AG04449 (cell line): ENCODE results near the gene SLC27A3.

Source experiments
- CTCF ChIA-PET: fragments of 350-600 bp; formaldehyde crosslinking; extraction: SDS; loops from one replicate; lab custom pipeline; 2021; ENCODE audit warnings: antibody characterized with exemption; lab: Yijun Ruan, JAX
- POLR2A ChIA-PET: fragments of 400-600, 350-600 bp; formaldehyde crosslinking; extraction: SDS; loops from one replicate; lab custom pipeline; 2020; ENCODE audit warnings: antibody characterized with exemption, inconsistent platforms; lab: Yijun Ruan, JAX
- DNase-seq: peaks from one replicate; pipeline ENCODE4 v3.0.0-alpha.2; 2010; ENCODE audit warnings: low read depth, low spot score
- H3K4me3 ChIP-seq: 2 replicates; pipeline ENCODE4 v1.5.1; 2011; ENCODE audit warnings: low read depth, mild to moderate bottlenecking, control low read depth, low read length
- CTCF ChIP-seq: IDR thresholded peaks from one replicate; pipeline ENCODE4 v1.5.1; 2011; ENCODE audit warnings: mild to moderate bottlenecking, moderate library complexity, low read length, control low read depth, inconsistent platforms; ENCODE audit not compliant: insufficient read depth; ENCODE audit errors: missing control alignments

The SLC27A3 gene

GRCh38 chr1:153795330-153795837 is 20.2 kb downstream of the SLC27A3 start:
- DNase-seq, result no peak
- POLR2A ChIA-PET, result no interaction called here
- CTCF ChIA-PET, result interaction anchor here (1.6 to 5.0 kb wide), 4 partner anchors 8 to 191 kb away, joined by 4 to 37 read pairs (median 8); partner anchors contain the start of gene RAB13
- no peak overlapping the region for H3K4me3 ChIP-seq
- no peak for TF ChIP-seq CTCF

GRCh38 chr1:153795934-153796785 is 21.0 kb downstream of the SLC27A3 start:
- ChIA-PET POLR2A (no interaction called here), CTCF (interaction anchor here (1.0 to 5.8 kb wide), 20 partner anchors 9 to 194 kb away, joined by 3 to 88 read pairs (median 5); partner anchors contain the start of genes CREB3L4, DENND4B, JTB and RAB13)
- no peak overlapping the region for H3K4me3 ChIP-seq
- TF ChIP-seq CTCF, result no peak
- DNase-seq, result no peak

- CTCF ChIA-PET, result interaction anchor here (0.7 to 5.8 kb wide), 22 partner anchors 9 to 193 kb away, joined by 3 to 88 read pairs (median 4); partner anchors contain the start of genes CREB3L4, DENND4B, JTB and RAB13
- DNase-seq, result no peak
- TF ChIP-seq CTCF, result peak; percentile 77
- no peak overlapping the region for H3K4me3 ChIP-seq
- POLR2A ChIA-PET, result no interaction called here
Measured at GRCh38 chr1:153796786-153797659, 21.8 kb downstream of the SLC27A3 start.

GRCh38 chr1:153798468-153798780 is 23.2 kb downstream of the SLC27A3 start:
- no peak for DNase-seq
- no peak overlapping the region for H3K4me3 ChIP-seq
- ChIA-PET POLR2A (no interaction called here), CTCF (interaction anchor here (0.5 to 5.8 kb wide), 14 partner anchors 8 to 1946 kb away, joined by 3 to 88 read pairs (median 4); partner anchors contain the start of genes DENND4B, RAB13 and SLC39A1)
- no peak for TF ChIP-seq CTCF

- no peak for TF ChIP-seq CTCF
- POLR2A ChIA-PET, result no interaction called here
- no peak overlapping the region for H3K4me3 ChIP-seq
- CTCF ChIA-PET, result interaction anchor here (1.1 to 5.8 kb wide), 6 partner anchors 10 to 188 kb away, joined by 3 to 88 read pairs (median 4); partner anchors contain the start of genes RAB13 and SLC39A1
- DNase-seq, result no peak
Measured at GRCh38 chr1:153799016-153799415, 23.8 kb downstream of the SLC27A3 start.
